GM21515 (cell line): ENCODE results near the gene PKD1.
"Not testable (repeated sequence)": the region's sequence is repeated elsewhere in the genome, so short reads cannot be mapped to it uniquely, and the experiment has no call there.

Source experiments
- ATAC-seq: cut with Tn5 transposase; IDR thresholded peaks from one replicate; pipeline ENCODE4 v1.9.1; 2021; ENCODE audit not compliant: unreplicated experiment

Gene PKD1

GRCh38 chr16:2110332-2111008, 25.2 kb downstream of the PKD1 start:
- not testable (repeated sequence) for ATAC-seq

- ATAC-seq = not testable (repeated sequence)
Observed at GRCh38 chr16:2109872-2110271, 25.8 kb downstream of the PKD1 start.

- ATAC-seq = not testable (repeated sequence)
Observed at GRCh38 chr16:2109271-2109580, 26.5 kb downstream of the PKD1 start.

DNA sequence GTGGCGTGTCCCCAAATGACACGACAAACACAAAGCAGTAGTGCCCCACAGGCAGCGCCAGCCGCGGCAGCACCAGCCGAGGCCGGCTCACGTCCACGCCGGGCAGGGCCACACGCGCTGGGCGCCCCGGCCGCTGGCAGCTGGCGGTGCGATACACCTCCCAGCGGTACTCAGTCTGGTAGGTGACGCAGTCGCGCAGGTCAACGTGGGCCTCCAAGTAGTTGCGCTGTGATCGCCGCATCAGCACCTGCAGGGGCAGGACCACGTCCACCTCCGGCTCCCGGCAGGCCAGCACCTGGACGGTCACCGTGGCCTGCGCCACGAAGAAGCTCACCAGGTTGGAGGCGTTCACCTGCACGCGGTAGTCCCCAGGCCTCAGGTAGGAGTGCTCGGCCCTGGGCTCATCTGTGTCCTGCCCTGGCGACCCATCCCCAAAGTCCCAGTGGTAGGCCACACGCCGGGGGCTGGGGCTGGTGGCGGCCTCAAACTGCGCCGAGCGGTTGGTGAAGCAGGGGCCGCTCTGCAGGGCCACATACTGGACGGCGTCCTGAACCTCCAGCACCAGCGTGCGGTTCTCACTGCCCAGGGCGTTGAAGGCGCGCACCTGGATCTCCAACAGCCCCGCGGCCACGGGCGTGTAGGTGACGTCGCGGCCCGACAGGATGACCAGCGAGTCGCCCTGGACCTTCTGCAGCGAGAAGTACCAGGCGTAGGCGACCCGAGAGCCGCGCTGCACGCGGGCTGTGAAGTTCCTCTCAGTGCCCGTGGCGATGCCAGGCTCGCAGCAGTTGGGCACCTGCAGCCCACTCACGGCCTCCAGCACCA, 27.0 kb downstream of the PKD1 start:
- ATAC-seq = not testable (repeated sequence)

DNA sequence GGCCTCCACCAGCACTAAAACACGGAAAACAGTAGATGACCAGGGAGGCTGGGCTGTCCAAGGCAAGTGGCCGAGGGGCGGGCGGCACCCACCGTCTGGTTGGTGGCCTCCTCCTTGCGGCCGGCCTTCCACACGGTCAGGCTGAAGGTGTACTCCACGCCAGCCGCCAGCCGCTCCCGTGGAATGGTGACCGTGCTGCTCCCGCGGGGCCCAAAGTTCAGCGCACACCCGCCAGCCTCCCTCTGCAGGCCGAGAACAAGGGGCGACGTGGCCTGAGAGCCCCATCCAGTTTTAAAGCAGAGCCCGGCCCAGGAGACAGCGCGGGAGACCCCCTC, 27.9 kb downstream of the PKD1 start:
- not testable (repeated sequence) for ATAC-seq

DNA sequence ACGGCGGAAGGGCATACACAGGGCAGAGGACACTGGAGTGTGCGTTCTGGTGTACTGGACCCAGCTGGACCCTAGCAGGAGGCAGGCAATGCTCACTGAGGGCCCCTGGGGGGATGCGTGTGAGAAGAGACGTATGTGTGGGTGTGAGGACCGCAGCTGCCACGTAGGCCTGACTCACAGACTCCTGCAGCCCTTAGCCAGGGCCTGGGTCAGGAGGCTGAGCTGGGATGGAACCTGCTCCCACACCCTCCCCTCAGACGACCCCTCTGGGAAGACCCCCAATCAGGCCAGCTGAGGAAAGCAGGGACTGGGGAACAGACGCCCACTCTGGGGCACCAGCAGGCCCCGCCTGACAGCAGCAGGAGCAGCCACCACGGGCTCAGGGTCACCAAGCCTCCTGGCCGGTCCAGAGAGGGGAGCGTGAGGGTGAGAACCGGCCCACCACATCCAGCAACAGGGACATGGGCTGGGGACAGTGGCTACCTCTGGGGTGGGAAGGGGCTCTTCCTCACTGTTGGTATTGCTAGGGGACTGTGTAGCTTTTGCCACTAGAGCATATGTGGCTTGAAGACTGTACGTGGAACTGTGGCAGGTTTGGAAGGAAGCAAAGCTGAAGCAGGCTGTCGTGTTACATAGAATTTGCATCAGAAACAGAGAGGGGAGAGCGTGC, 28.4 kb downstream of the PKD1 start:
- ATAC-seq = not testable (repeated sequence)

GRCh38 chr16:2106211-2106610, 29.5 kb downstream of the PKD1 start:
- not testable (repeated sequence) for ATAC-seq

DNA sequence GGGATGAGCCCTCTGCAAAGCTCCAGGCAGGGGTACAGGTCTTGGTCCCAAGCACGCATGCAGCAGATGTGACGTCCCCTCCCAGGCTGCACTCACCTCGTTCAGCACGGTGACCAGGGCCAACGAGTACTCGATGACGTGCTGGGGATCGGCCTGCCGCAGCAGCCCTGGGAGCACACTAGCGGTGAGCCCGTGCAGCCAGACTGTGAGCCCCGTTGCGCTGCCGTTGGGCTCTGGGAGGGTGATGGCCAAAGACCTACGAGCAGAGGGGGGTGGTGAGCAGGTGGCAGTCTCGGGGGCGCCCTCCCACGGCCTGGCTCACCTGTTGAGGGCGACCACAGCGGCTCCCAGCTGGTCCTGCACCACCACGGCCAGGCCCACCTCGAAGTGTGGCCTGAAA, 29.9 kb downstream of the PKD1 start:
- not testable (repeated sequence) for ATAC-seq

DNA sequence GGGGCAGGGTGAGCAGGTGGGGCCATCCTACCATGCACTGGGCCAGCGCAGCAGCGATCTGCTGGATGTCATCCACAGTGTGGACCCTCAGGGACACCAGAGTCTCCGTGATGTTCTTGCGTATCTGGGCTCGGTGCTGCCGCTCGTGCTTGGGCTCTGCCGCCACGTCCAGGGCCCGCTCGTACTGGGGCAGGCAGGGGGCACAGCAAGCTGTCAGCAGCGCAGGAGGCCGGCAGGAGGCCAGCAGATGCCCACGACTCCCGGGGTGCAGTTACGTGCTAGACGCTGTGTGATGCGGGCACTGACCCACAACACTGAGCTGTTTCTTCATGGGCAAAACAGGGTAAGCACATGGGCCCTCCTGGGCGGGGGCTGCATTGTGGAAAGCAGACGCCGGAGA, 30.4 kb downstream of the PKD1 start:
- ATAC-seq = not testable (repeated sequence)

DNA sequence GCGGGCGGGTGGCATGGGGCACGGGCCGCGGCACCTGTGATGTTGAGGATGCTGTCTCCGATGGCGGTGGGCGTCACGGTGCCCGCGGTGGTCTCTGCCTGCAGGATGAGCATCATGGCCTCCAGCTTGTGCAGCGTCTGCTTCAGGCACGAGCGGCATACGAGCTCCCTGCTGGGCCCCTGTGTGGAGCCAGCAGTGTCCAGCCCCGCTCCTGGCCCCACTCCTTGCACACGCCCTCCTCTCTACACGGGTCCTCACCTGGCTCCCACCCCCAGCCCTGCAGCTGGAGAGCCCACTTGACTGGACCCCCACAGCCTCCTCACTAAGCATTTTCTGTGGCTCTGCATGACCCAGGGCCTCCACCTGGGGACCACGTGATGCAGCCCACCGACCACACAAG, 31.2 kb downstream of the PKD1 start:
- not testable (repeated sequence) for ATAC-seq

- no peak for ATAC-seq
Observed at GRCh38 chr16:2102471-2102870, 33.2 kb downstream of the PKD1 start.

DNA sequence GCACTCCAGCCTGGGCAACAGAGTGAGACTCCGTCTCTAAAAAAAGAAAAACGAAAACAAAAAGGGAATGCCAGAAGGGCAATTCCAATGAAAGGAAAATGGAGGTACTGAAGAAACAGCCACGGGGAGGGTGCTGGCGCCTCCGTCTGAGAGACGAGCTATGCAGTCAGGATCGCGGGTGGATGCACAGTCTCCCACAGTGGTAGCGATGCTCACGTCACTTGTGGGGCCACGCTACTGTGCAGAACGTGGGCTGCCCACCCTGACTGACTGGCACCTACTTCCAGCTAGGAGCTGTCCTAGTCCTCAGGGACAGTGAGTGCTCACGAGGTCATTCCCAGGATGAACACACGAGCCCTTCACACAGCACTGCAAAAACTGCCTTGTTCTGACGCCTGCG, 34.1 kb downstream of the PKD1 start:
- ATAC-seq = not testable (repeated sequence)

DNA sequence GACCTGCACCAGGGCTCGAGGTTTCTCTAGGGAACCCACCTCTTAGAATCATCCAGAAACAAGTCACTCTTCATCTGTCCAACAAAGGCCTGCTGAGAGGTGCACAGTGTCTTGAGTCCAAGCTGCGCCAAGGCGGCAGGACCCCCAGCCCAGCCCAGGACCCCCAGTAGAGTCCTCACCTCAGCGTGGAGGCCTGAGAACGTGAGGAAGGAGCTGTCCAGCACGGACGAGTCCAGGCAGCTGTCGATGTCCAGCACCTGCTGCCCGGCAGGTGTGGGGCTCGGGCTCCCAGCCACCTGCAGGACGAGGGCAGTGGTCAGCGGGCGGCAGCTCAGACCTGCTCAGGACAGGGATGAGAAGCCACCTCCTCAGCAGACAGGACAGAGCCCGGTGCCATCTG, 38.0 kb downstream of the PKD1 start:
- ATAC-seq = not testable (repeated sequence)

DNA sequence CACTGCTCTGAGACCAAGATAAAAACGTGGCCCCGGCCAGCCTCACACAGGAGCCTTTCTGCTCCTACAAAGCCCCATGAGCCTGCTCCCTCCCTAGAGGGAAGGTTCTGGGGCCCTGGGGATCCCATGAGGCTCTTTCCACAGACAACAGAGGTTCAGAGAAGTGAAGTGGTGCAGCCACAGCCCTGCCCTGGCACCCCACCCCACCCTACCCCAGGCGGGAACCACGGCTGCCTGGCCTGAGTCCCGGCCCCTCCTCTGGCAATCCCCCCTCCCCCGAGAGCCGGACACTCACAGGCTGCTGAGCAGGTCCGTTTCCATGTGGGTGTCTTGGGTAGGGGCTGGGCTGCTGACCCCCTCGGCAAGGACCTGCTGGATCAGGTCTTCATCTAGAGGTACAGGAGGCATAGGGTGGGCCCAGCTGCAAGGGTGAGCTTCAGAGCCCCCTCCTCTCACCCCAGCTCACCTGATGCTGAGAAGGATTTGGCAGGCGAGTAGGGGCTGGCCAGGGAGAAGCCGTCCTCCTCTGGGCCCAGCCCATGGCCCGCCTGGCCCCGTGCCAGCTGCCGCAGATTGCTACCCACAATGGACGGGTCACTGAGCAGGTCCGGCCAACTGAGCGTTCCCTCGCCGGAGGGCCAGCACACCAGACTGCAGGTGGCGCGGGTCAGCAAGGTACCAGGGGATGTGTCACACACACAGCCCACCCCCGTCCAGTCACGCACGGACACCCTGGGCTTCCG, 38.7 kb downstream of the PKD1 start:
- ATAC-seq = no peak

DNA sequence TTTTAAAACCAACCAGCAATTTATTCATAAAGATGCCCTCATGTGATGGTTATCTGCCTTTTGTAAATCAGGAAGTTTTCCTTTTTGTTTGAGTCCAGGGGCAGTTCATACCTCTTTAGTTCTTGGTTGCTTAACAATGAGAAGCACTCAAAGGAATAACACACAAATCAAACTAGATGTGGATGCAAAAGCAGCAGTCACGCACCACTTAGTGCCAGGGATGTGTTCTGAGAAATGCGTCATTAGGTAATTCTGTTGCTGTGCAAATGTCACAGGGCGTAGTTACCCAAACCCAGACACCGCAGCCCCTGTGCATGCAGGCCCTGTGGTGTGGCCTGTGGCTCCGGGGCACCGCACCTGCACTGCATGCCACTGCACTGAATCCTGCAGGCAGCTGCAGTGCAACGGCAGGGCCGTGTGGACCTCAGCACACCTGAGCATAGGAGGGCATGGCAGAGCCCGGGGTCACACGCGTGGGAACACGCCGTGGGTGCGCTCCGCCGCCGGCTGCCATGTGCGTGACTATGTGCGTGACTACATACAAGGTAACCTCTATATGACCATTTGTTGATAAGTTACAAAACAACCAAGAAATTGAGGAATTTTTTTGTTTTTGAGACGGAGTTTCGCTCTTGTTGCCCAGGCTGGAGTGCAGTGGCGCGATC, 39.6 kb downstream of the PKD1 start:
- no peak for ATAC-seq

GRCh38 chr16:2095315-2095853, 40.3 kb downstream of the PKD1 start:
- no peak for ATAC-seq

GRCh38 chr16:2093793-2094192, 41.9 kb downstream of the PKD1 start:
- no peak for ATAC-seq

DNA sequence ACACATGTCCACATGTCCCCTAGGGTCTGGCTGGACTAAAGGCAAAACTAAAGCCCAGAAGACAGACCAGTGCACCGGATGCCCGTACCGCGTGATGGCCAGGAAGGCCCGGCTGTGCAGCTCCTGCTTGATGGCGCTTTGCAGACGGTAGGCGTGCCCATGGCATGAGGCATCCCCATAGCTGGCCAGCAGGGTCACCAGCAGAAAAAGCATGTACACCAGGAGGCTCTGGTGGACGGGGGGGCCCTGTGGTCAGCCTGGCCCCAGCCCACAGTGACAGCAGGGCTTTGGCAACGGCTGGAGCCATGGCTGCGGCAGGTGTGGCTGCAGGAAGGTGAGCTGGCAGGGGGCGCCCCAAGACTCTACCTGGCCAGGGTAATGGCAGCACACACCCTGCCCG, 42.8 kb downstream of the PKD1 start:
- ATAC-seq = no peak

DNA sequence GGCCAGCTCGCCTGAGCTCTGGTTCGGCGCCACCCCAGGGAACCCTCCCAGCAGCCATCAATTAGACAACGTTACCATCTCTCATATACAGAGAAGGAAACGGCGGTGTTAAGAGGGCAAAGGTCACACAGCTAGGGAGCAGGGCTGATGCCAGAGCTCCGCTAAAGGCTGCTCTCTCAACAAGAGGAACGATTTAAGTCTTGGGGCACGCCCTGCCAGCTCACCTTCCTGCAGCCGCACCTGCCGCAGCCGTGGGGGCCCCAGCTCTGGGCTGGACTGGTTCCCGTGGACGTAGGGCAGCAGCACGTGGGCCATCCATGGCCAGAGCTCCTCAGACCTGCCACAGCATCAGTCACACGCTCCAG, 43.5 kb downstream of the PKD1 start:
- no peak for ATAC-seq

DNA sequence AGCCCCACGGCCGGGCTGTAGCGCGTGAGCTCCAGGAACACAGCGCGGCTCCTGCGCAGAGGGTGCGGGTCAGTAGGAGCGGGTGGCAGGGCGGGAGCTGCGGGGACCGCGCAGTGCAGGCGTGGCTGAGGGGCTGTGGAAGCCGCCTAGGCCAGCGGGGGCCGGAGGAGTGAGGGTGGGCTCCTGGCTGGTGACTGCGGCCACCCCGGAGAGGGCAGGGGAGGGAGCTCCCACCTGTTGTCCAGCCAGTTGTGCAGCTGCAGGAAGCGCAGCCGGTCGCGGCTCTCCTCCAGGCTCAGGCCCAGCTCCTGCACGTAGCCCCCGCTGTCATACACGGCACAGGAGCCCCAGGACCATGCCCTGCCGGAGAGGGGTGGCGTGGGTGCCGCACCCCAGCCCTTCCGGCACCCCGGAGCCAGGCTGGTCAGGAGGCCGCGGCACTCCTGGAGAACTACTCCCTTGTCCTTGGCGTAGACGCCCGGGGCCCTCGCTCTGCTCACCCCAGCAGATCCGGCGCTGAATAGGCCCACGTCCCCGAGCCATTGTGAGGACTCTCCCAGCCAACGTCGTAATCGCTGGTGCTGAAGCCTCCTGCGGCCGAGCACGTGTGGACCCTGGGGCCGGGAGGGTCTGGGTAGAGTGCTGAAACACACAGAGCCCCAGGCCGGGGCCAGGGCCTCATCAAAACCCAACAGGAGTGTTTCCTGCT, 44.0 kb downstream of the PKD1 start:
- no peak for ATAC-seq
